ENCODE results near the gene NTRK2.

DNA sequence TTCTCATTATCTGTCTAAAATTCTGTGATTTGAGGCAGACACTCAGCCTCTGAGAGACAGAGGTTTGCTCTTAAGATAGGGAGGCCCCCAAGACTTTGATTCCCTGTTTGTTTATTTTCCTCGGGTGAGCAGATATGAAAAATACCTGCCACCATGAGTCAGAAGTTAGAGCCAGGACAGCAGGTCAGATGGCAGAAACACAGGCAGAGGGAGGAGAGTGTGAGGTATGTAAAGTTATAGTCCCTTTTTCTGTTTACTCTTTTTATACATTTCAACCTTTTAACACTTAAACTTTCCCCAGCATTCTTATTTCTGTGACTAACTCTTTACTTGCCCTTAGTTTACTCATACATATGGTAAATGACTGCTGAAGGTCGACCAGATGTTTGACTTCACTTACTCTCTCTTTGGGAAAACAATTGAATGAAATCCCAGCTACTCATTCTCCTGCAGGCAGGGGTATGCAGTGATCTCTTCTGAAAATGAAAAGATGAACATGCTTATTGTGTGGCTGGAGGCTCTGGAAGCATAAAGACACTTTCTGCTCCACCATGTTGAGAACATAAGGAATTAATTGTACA is 383.8 kb downstream of the NTRK2 start:
- TF ChIP-seq CTCF (IDR thresholded peaks at IDR 0.05), result no peak
- TF ChIP-seq POLR2A (IDR thresholded peaks at IDR 0.05), result no peak
